Tibial nerve (tissue), 4 donors: ENCODE measurements around the gene GOLT1A.
A peak's percentile ranks its signal among the peaks of the same experiment; 100 is the strongest.

ENCODE experiments used
- CTCF ChIP-seq, 5 experiments: fragments of 200-600 bp in 3 of 5; fragments of 450-650 bp in 2 of 5; sonication (generic) in 3 of 5; IDR thresholded peaks; one replicate each; pipeline ENCODE4 v1.5.1; 2016 to 2019; ENCODE audit warnings: antibody characterized with exemption in 5 of 5, mild to moderate bottlenecking in 3 of 5, moderate library complexity in 2 of 5
- EP300 ChIP-seq, 2 donors: sonication (generic); formaldehyde crosslinking; IDR thresholded peaks; one replicate each; pipeline ENCODE4 v1.6.1; 2017; ENCODE audit warnings: antibody characterized with exemption in 2 of 2, mild to moderate bottlenecking in 1 of 2
- POLR2A ChIP-seq, 2 donors: fragments of 450-650 bp; IDR thresholded peaks; one replicate each; pipeline ENCODE4 v1.6.1; 2017; ENCODE audit warnings: antibody characterized with exemption in 2 of 2, mild to moderate bottlenecking in 2 of 2, moderate library complexity in 2 of 2

- TF ChIP-seq CTCF (IDR thresholded peaks at IDR 0.05) (no peak), POLR2A (IDR thresholded peaks at IDR 0.05) (peak; percentile 13 to 52), EP300 (IDR thresholded peaks at IDR 0.05) (peak in 1 of 2 donors; percentile 56)
Measured at GRCh38 chr1:204151552-204152309, 62.1 kb downstream of the GOLT1A start, which contains the start of gene ETNK2.
